Fibroblast of upper back skin (primary cell): ENCODE results near the gene PPP1R9B.

Source experiments
- DNase-seq: peaks from one replicate; pipeline ENCODE4 v3.0.0-alpha.2; 2013

The PPP1R9B gene

GRCh38 chr17:50103252-50103651, 47.2 kb downstream of the PPP1R9B start:
- DNase-seq = no peak

GRCh38 chr17:50102164-50102991, 48.1 kb downstream of the PPP1R9B start:
- DNase-seq = no peak

- peak; percentile 49 for DNase-seq
These were observed 48.9 kb downstream of the PPP1R9B start for GRCh38 chr17:50101346-50102163.

GRCh38 chr17:50100921-50101345, 49.5 kb downstream of the PPP1R9B start:
- peak; percentile 17 for DNase-seq

- DNase-seq = peak; percentile 8
These were observed 50.0 kb downstream of the PPP1R9B start for GRCh38 chr17:50100480-50100883.

GRCh38 chr17:50099003-50099402, 51.5 kb downstream of the PPP1R9B start:
- DNase-seq = no peak

GRCh38 chr17:50098583-50098982, 51.9 kb downstream of the PPP1R9B start:
- DNase-seq = no peak

- no peak for DNase-seq
These were observed 52.6 kb downstream of the PPP1R9B start for GRCh38 chr17:50097926-50098325.

GRCh38 chr17:50097455-50097854, 53.0 kb downstream of the PPP1R9B start:
- DNase-seq = no peak

- no peak for DNase-seq
These were observed 53.7 kb downstream of the PPP1R9B start for GRCh38 chr17:50096758-50097157.

GRCh38 chr17:50096092-50096491, 54.4 kb downstream of the PPP1R9B start:
- DNase-seq = no peak

GRCh38 chr17:50095626-50096037, 54.8 kb downstream of the PPP1R9B start:
- peak; percentile 8 for DNase-seq

GRCh38 chr17:50094753-50095619, 55.5 kb downstream of the PPP1R9B start, which contains the start of gene PDK2:
Gene PDK2, plus strand, starts transcription at chr17:50095351. Its CDS starts 85 bp downstream, at chr17:50095436.
- peak; percentile 95 for DNase-seq

GRCh38 chr17:50094243-50094752, 56.2 kb downstream of the PPP1R9B start:
- peak; percentile 81 for DNase-seq

- no peak for DNase-seq
These were observed 56.7 kb downstream of the PPP1R9B start for GRCh38 chr17:50093807-50094206.

GRCh38 chr17:50093246-50093645, 57.2 kb downstream of the PPP1R9B start:
- no peak for DNase-seq

GRCh38 chr17:50091918-50092285, 58.6 kb downstream of the PPP1R9B start:
- DNase-seq = no peak

GRCh38 chr17:50090971-50091917, 59.2 kb downstream of the PPP1R9B start:
- DNase-seq = no peak

GRCh38 chr17:50090071-50090470, 60.4 kb downstream of the PPP1R9B start:
- DNase-seq = no peak

- DNase-seq = no peak
These were observed 61.3 kb downstream of the PPP1R9B start for GRCh38 chr17:50088952-50089825.
